Activated naive CD8-positive, alpha-beta T cell (primary cell): Measurements from ENCODE around the gene EZH1.
A peak's percentile ranks its signal among the peaks of the same experiment; 100 is the strongest.
"Not testable (repeated sequence)": the region's sequence is repeated elsewhere in the genome, so short reads cannot be mapped to it uniquely, and the experiment has no call there.

Source experiments
- H3K27ac Mint-ChIP-seq: one replicate; pipeline ENCODE4 v1.8.0; 2021; ENCODE audit warnings: mixed read lengths
- H3K27me3 Mint-ChIP-seq: one replicate; pipeline ENCODE4 v1.8.0; 2021; ENCODE audit warnings: mixed read lengths
- H3K36me3 Mint-ChIP-seq: one replicate; pipeline ENCODE4 v1.8.0; 2021; ENCODE audit warnings: mixed read lengths
- H3K4me1 Mint-ChIP-seq: one replicate; pipeline ENCODE4 v1.8.0; 2021; ENCODE audit warnings: low read depth, mixed read lengths
- H3K4me3 Mint-ChIP-seq: one replicate; pipeline ENCODE4 v1.8.0; 2021; ENCODE audit warnings: mild to moderate bottlenecking, mixed read lengths
- H3K9me3 Mint-ChIP-seq: one replicate; pipeline ENCODE4 v1.8.0; 2021; ENCODE audit warnings: low read depth, mixed read lengths

Gene EZH1

DNA sequence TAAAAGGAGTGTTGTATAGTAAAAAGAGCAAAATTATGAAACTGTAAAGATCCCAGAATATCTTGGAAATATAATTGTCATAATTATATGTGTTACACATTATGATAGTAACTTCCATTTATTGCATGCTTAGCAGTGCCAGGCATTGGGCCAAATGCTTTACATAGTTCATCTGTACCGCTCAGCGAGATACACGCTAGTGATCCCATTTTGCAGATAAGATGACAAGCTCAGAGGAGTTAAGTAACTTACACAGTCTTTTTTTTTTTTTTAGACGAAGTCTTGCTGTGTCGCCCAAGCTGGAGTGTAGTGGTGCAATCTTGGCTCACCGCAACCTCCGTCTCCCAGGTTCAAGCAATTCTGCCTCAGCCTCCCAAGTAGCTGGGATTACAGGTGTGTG lies 6.8 kb upstream of the EZH1 start:
- no peak overlapping the region for H3K27ac Mint-ChIP-seq
- peaks cover 16% of the 10 kb centered on the region for H3K27me3 Mint-ChIP-seq
- no peak overlapping the region for H3K4me3 Mint-ChIP-seq
- no peaks in the 10 kb centered on the region for H3K36me3 Mint-ChIP-seq
- no peaks in the 10 kb centered on the region for H3K4me1 Mint-ChIP-seq
- no peaks in the 10 kb centered on the region for H3K9me3 Mint-ChIP-seq

DNA sequence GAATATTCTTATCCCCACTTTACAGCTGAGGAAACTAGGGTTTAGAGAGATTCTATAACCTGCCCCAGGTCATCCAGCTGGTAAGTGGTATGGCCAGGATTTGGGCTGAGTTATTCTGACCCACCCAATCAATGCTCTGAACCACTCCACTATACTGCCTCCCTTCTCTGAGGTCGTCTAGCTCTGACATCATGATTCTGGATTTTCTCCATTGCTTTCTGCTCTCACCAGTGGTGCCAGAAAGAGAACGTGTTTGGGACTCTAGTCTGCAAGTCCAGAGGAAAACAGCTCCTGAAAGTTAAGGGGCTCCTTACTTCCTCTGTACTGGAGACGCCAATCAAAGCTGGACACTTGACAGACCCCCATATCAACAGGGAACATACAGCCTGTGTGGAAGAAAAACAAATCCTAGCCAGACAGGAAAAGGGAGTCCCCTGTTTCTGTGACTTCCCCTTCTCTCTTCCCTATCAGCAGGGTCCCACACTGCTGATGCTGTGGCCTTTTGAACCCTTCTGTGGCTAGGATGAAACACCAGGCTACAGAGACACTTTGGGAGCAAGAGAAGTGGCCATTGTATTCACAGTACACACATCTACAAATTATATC lies 6.0 kb upstream of the EZH1 start:
- no peaks in the 10 kb centered on the region for H3K36me3 Mint-ChIP-seq
- H3K4me3 Mint-ChIP-seq = no peak overlapping the region
- H3K27ac Mint-ChIP-seq = no peak overlapping the region
- no peaks in the 10 kb centered on the region for H3K4me1 Mint-ChIP-seq
- H3K9me3 Mint-ChIP-seq = no peaks in the 10 kb centered on the region
- H3K27me3 Mint-ChIP-seq = peaks cover 11% of the 10 kb centered on the region

DNA sequence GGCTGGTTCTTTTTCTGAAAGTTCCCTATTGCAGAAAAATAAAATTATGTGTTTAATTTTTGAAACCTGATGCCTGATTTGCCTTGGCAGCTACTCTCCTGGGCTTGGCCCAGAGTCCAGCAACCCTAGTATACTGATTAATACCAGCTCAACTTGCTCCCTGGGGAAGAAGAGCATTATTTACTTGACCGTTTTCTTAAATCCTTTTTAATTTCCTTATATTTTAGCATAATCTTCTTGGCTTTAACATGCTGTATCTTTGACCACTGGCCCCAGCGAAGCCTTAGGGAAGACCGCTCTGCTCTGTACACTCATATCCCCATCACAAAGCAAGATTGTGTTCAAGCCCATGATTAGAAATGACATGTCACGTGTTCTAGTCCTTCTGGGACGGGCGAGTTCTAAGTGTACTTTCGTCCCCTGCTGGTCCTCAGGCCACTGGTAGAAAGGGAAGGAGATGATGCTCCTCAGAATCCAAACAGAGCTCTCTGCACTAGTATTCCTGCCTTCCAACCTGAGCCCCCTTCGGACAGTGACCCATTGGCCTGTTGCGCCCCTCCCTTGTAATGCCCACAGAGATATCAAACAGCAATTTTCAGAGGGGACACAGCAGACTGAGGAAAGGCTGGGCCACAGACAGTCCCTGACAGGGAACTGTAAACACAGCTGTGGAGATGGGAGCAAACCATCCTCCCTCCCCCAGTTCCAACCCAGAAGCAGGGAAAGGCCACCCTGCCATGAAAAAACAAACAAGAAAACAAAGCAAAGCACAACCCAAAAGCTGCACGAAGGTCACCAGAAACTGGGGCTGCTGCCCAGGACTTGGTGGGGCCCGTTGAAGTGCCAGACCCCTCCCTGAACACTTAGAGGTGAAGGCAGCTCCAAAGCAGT lies 4.3 kb upstream of the EZH1 start:
- Mint-ChIP-seq H3K27me3 (peaks cover 8% of the 10 kb centered on the region), H3K36me3 (no peaks in the 10 kb centered on the region)

DNA sequence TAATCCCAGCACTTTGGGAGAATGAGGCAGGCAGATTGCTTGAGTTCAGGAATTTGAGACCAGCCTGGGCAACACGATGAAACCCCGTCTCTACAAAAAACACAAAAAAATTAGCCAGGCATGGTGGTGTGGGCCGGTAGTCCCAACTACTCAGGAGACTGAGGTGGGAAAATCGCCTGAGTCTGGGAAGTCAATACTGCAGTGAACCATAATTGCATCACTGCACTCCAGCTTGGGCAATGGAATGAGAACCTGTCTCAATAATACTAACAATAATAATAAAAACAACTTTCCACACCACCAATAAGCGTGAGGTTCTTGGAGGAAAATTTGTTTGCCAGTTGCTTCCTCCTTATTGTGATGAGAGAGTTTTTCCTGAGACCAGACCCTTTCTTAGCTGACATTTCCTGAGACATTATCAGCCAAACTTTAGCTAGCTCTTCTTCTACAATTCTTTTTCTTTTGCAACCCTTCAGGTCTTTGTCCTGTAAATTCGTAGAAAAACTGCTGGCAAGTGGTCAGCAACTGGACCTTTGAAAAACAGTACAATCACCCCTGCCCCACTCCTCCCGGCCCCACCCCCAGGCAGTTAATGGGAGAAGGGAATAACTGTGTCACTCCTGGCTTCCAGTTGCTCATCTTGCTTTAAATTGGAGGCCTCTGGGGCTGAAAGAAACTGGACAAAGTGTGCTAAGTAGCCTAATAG lies 3.5 kb upstream of the EZH1 start:
- H3K4me1 Mint-ChIP-seq = peaks cover 15% of the 10 kb centered on the region
- H3K27ac Mint-ChIP-seq = no peak overlapping the region
- H3K9me3 Mint-ChIP-seq = no peaks in the 10 kb centered on the region
- H3K4me3 Mint-ChIP-seq = no peak overlapping the region
- H3K27me3 Mint-ChIP-seq = peaks cover 8% of the 10 kb centered on the region
- H3K36me3 Mint-ChIP-seq = no peaks in the 10 kb centered on the region

More for the DNA sequence above, 4.3 kb upstream of the EZH1 start:
- Mint-ChIP-seq H3K27ac (no peak overlapping the region), H3K4me3 (no peak overlapping the region), H3K9me3 (no peaks in the 10 kb centered on the region), H3K4me1 (peaks cover 8% of the 10 kb centered on the region)

DNA sequence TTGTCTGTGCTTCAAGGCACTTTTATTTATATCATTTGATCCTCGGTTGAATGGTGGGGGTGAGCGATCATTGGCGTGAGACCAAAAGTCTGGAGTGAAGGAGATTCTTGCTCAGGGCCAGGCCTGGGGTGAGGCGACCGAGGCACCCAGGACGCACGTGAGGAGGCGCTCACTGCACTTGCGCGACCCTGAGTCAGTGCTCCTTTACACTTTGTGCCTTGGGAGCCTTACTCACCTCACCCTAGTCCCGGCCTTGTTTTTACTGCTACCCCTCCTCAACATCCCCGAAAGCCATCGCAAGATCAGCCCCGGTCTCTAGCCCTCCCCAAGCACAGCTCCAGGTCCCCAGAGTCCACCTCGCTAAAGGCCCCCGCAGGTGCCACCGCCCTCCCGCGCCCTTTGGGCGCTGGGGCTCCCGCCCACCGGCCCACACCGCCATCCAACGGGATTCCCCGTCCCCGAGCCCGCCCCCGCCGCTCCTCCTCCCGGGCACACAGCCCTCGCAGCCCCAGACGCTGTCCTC lies 496 bp downstream of the EZH1 start:
- Mint-ChIP-seq H3K27ac (peak overlapping the region; percentile 94), H3K9me3 (no peaks in the 10 kb centered on the region), H3K4me1 (peaks cover 25% of the 10 kb centered on the region), H3K36me3 (no peaks in the 10 kb centered on the region), H3K27me3 (no peaks in the 10 kb centered on the region), H3K4me3 (peak overlapping the region; percentile 97)

DNA sequence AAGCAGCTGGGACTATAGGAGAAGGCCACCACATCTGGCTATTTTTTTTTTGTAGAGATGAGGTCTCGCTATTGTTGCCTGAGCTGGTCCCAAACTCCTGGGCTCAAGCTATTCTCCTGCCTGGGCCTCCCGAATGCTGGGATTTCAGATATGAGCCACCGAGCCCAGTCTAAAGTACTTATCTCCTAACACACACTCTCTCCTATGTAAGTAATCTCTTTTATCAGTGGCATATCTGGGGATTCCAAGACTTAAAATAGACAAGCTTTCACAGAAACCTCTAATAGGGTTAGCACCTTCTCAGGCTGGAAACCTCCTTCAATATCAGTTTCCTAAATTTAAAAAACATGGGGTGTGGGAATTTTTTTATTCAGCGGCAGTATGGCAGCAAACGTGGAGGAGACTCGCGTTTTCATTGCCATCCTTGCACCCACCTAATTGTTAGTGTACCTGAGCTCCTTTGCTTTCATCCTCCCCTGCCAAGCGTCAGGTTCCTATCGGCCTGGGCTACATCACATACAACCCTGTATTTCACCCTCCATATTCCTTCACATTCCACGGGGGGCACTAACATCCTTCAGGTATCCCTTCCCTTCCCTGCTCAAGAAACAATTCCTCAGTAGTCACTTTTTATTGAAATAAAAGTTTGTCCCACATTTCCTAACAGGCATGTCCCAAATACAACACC lies 1.1 kb downstream of the EZH1 start:
- Mint-ChIP-seq H3K4me3 (peak overlapping the region; percentile 97), H3K27ac (peak overlapping the region; percentile 94), H3K36me3 (no peaks in the 10 kb centered on the region), H3K4me1 (peaks cover 25% of the 10 kb centered on the region), H3K9me3 (no peaks in the 10 kb centered on the region), H3K27me3 (no peaks in the 10 kb centered on the region)

DNA sequence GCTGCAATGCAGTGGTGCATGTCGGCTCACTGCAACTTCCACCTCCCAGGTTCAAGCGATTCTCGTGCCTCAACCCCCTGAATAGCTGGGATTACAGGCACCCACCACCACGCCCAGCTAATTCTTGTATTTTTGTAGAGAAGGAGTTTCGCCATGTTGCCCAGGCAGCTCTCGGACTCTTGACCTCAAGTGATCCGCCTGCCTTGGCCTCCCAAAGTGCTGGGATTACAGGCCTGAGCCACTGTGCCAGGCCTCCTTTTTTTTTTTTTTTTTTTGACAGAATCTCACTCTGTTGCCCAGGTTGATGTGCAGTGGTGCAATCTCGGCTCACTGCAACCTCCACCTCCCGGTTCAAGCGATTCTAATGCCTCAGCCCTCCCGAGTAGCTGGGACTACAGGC lies 1.9 kb downstream of the EZH1 start:
- not testable (repeated sequence) for H3K36me3 Mint-ChIP-seq, H3K9me3 Mint-ChIP-seq, H3K27me3 Mint-ChIP-seq, H3K4me3 Mint-ChIP-seq
- H3K4me1 Mint-ChIP-seq = peaks cover 25% of the 10 kb centered on the region
- H3K27ac Mint-ChIP-seq = peak overlapping the region; percentile 6

DNA sequence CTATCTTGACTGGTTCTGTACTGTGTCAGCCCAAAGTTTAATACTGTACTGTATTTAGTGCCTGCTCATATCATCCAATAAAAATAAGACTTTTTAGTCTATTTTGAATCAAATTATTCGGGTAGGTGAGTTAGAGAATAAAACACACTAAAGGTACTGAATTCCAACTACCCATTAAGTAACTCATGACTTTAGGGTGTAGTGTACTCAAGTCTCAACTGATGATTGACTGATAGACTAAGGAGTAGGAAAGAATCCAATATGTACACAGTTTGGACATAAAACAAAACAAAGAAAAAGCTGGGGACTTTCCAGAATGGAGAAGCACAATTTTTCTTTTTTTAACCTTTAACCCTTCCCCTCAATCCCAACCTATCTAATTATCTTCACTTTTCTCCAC lies 4.1 kb downstream of the EZH1 start:
- Mint-ChIP-seq H3K27ac (no peak overlapping the region), H3K36me3 (no peaks in the 10 kb centered on the region), H3K4me1 (peaks cover 29% of the 10 kb centered on the region), H3K4me3 (no peak overlapping the region), H3K9me3 (no peaks in the 10 kb centered on the region), H3K27me3 (no peaks in the 10 kb centered on the region)

DNA sequence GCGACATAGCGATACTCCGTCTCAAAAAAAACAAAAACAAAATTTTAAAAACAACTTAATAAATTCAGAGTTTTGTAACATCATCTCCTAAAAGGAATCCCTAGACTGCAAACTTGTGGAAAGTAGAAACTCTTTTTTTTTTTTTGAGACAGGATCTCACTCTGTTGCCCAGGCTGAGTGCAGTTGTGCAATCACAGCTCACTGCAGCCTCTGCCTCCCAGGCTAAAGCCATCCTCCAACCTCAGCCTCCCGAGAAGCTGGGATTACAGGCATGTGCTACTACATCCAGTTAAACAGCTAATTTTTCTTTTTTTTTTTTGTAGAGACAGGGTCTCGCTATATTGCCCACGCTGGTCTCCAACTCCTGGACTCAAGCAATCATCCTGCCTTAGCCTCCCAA lies 19.7 kb downstream of the EZH1 start:
- Mint-ChIP-seq H3K36me3 (peaks cover 16% of the 10 kb centered on the region), H3K27ac (no peak overlapping the region), H3K9me3 (no peaks in the 10 kb centered on the region), H3K4me3 (no peak overlapping the region), H3K4me1 (peaks cover 3% of the 10 kb centered on the region), H3K27me3 (no peaks in the 10 kb centered on the region)

DNA sequence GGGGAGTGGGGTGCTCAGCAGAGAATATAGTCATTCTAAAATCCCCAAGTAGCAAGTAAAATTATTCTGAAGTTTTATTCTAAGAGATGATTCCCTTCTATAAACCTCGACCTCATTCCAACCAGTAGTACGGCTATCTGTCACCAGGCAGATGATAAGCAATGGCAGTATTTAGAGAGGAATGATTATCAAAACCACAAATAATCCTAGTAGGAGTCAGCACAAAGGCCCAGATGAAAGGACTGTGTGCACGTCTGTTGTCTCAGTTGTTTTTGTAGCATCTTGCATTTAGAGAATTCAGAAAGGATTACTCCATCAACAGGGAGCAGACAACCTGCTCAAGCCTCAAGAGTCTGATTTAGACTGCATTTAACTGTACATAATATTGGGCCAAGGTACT lies 21.2 kb downstream of the EZH1 start:
- Mint-ChIP-seq H3K36me3 (peaks cover 17% of the 10 kb centered on the region), H3K4me3 (no peak overlapping the region), H3K4me1 (peaks cover 3% of the 10 kb centered on the region), H3K9me3 (no peaks in the 10 kb centered on the region), H3K27me3 (no peaks in the 10 kb centered on the region), H3K27ac (no peak overlapping the region)

DNA sequence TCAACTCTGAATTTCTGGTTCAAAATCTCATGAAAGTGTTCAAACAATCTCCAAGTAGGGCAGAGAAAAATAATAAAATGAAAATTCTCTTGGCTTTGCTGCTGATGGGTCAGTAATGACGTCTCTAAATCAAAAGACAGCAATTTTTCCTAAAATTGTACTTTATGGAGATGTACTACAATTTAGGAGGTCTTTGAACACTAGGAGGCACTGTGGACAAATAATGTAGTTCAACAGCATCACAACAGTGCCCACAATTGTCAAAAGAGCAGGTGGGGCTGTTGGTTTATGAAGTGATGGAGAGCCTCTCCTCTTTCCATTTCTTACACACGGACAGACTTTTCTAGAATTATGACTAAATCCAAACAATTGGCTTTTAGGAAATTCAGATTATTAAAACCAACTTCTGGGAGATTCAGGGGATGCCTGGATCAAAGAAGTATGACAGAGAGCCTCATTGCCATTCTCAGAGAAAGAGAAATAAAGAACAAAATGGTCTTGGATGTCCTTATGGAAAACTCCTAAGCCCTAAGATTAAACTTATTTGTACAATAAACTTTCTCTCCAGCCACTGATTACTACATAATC lies 23.8 kb downstream of the EZH1 start:
- Mint-ChIP-seq H3K9me3 (no peaks in the 10 kb centered on the region), H3K4me1 (peaks cover 3% of the 10 kb centered on the region), H3K36me3 (peaks cover 31% of the 10 kb centered on the region), H3K27ac (no peak overlapping the region), H3K4me3 (no peak overlapping the region), H3K27me3 (no peaks in the 10 kb centered on the region)

DNA sequence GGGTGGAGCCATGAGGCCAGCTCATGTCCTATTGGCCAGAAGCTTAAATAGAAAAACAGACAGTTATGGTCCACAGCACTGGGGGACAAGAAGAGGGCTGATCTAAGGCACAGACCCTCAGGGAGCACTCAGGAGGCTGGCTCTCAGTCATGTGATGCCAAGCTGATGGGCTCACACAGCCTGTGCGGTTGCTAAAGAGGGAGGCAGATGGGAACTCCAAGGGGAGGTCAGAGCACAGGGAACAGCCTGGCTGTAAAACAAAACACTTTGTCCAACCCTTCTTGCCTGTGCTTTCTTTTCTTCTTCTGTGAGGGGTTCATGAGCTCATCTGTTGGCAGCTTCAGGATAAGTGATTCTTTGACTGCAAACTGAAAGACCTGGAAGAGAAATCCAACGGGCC lies 35.3 kb downstream of the EZH1 start:
- Mint-ChIP-seq H3K27ac (no peak overlapping the region), H3K4me3 (no peak overlapping the region), H3K27me3 (no peaks in the 10 kb centered on the region)

DNA sequence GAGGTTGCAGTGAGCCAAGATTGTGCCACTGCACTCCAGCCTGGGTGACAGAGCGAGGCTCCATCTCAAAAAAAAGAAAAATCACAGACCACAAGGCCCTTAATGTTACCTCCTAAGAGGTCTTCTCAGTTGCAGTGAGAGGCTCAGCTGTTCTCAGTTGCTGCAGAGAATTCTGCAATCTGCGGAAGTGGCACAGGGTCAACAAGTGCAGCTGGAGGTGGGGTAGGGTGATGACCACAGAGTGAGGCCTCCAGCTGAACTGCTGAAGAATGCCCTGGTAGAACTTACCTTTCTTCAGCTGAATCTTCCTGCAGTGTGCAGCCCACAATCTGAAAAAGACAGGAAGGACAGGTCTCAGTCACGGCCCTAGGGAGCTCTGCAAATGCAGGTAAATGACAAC lies 36.3 kb downstream of the EZH1 start:
- H3K36me3 Mint-ChIP-seq = peaks cover 36% of the 10 kb centered on the region
- no peak overlapping the region for H3K27ac Mint-ChIP-seq
- H3K4me1 Mint-ChIP-seq = peaks cover 21% of the 10 kb centered on the region
- H3K9me3 Mint-ChIP-seq = no peaks in the 10 kb centered on the region
- H3K27me3 Mint-ChIP-seq = no peaks in the 10 kb centered on the region
- no peak overlapping the region for H3K4me3 Mint-ChIP-seq

More for the DNA sequence above, 35.3 kb downstream of the EZH1 start:
- no peaks in the 10 kb centered on the region for H3K9me3 Mint-ChIP-seq
- H3K4me1 Mint-ChIP-seq = peaks cover 21% of the 10 kb centered on the region
- H3K36me3 Mint-ChIP-seq = peaks cover 34% of the 10 kb centered on the region

DNA sequence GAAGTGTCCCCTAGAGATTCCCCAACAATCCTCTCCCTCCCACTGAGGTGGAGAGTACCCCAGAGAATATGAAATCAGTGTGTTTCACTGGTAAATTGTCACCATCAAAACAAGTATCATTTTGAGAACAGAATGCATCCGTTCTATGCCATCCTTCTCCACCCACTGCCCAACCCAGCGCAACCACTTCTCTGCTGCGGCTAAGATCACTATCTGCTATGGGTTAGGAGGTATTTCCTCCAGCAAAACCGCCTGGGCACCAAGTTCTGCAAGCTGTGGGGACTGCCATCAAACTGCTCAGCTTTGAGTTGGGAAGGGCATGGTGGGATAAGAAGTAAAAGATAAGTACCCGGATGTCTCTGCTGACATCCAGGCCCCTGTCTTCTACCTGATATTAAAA lies 38.1 kb downstream of the EZH1 start:
- peak overlapping the region; percentile 28 for H3K4me3 Mint-ChIP-seq
- peaks cover 21% of the 10 kb centered on the region for H3K4me1 Mint-ChIP-seq
- no peak overlapping the region for H3K27ac Mint-ChIP-seq
- peaks cover 37% of the 10 kb centered on the region for H3K36me3 Mint-ChIP-seq
- H3K9me3 Mint-ChIP-seq = no peaks in the 10 kb centered on the region
- H3K27me3 Mint-ChIP-seq = no peaks in the 10 kb centered on the region
